Lower leg skin (tissue), 4 donors: ENCODE data around the gene C12orf56. TPM values are rescaled to one million over a fixed set of nuclear protein-coding genes. Genes with fewer than 3 reads are reported as not detected.

Experiments
- DNase-seq, 2 donors: peaks; one replicate each; pipeline ENCODE4 v3.0.0-alpha.2; 2019; ENCODE audit warnings: low spot score in 2 of 2
- H3K4me3 ChIP-seq: fragments of 200-600 bp; sonication (generic); 2 replicates; pipeline ENCODE4 v1.5.1; 2017; ENCODE audit warnings: mild to moderate bottlenecking, low read depth; ENCODE audit not compliant: poor library complexity, severe bottlenecking
- CTCF ChIP-seq, 3 donors: fragments of 450-650 bp; IDR thresholded peaks; one replicate each; pipeline ENCODE4 v1.5.1; 2016; ENCODE audit warnings: antibody characterized with exemption in 3 of 3, mild to moderate bottlenecking in 3 of 3, moderate library complexity in 2 of 3
- POLR2A ChIP-seq, 2 donors: fragments of 450-650 bp; IDR thresholded peaks; one replicate each; pipeline ENCODE4 v1.6.1; 2016 to 2017; ENCODE audit warnings: antibody characterized with exemption in 2 of 2, mild to moderate bottlenecking in 1 of 2, moderate library complexity in 1 of 2
- WGBS, 2 donors: methylation state at CpG; one replicate each; pipeline ENCODE4 v1.1.5; 2018; 5-methylcytosine and 5-hydroxymethylcytosine counted together
- intact Hi-C: fragments of 100-400 bp; cut with DNase I; formaldehyde crosslinking; loops from one replicate; pipeline ENCODE4 v1.15.0; 2023; ENCODE audit warnings: low total_unique reads
- total RNA-seq, 4 donors: library from RNA; depleted of rRNA; stranded (reverse); fragments of >200 nt; gene quantifications; one replicate each; pipeline ENCODE4 v1.1.0, GENCODE V29; 2016

The C12orf56 gene
- total RNA-seq, 4 donors from 2014 or later, result 1.1 to 7.9 (median 2.1) TPM

- TF ChIP-seq POLR2A (IDR thresholded peaks at IDR 0.05) (no peak), CTCF (IDR thresholded peaks at IDR 0.05) (no peak)
- intact Hi-C loops, result no loop called here
- no peak overlapping the region for H3K4me3 ChIP-seq
- no peak for DNase-seq
- 31 to 32% methylated on average over 1 of the region's 1 CpG for WGBS, 2 donors
These were observed 37.4 kb upstream of the C12orf56 start for GRCh38 chr12:64427988-64428387.

- H3K4me3 ChIP-seq, result no peak overlapping the region
- WGBS, 2 donors, result 83 to 89% methylated on average over 3 of the region's 3 CpGs
- TF ChIP-seq CTCF (IDR thresholded peaks at IDR 0.05), result no peak
- no peak for TF ChIP-seq POLR2A (IDR thresholded peaks at IDR 0.05)
- intact Hi-C loops, result no loop called here
- DNase-seq, result no peak
These were observed 29.1 kb upstream of the C12orf56 start for GRCh38 chr12:64419696-64420095.

- DNase-seq, result no peak
- intact Hi-C loops, result no loop called here
- no peak overlapping the region for H3K4me3 ChIP-seq
- TF ChIP-seq CTCF (IDR thresholded peaks at IDR 0.05), result no peak
- TF ChIP-seq POLR2A (IDR thresholded peaks at IDR 0.05), result no peak
These were observed 27.7 kb upstream of the C12orf56 start for GRCh38 chr12:64418209-64418608.

- WGBS, 2 donors, result 88 to 91% methylated on average over 2 of the region's 2 CpGs
- TF ChIP-seq POLR2A (IDR thresholded peaks at IDR 0.05) (no peak), CTCF (IDR thresholded peaks at IDR 0.05) (no peak)
- DNase-seq, result no peak
- intact Hi-C loops, result no loop called here
- no peak overlapping the region for H3K4me3 ChIP-seq
These were observed 23.3 kb upstream of the C12orf56 start for GRCh38 chr12:64413884-64414283.

- TF ChIP-seq POLR2A (IDR thresholded peaks at IDR 0.05) (no peak), CTCF (IDR thresholded peaks at IDR 0.05) (no peak)
- no peak for DNase-seq
- no peak overlapping the region for H3K4me3 ChIP-seq
- WGBS, 2 donors, result 76 to 79% methylated on average over 2 of the region's 2 CpGs
- intact Hi-C loops, result no loop called here
These were observed 21.9 kb upstream of the C12orf56 start for GRCh38 chr12:64412459-64412858.

GRCh38 chr12:64411427-64411826 lies 20.9 kb upstream of the C12orf56 start:
- WGBS, 2 donors, result 94 to 96% methylated on average over 2 of the region's 2 CpGs
- H3K4me3 ChIP-seq, result no peak overlapping the region
- no peak for DNase-seq
- TF ChIP-seq CTCF (IDR thresholded peaks at IDR 0.05) (no peak), POLR2A (IDR thresholded peaks at IDR 0.05) (no peak)
- intact Hi-C loops, result no loop called here
